HCT116 (cell line): ENCODE measurements around the gene PPP1R13L. TPM values are rescaled to one million over a fixed set of nuclear protein-coding genes. Genes with fewer than 3 reads are reported as not detected.

Experiments used
- ATAC-seq: fragments of 200-7000 bp; cut with Tn5 transposase; 2 replicates; pipeline ENCODE4 v1.9.1; 2020; ENCODE audit warnings: mild to moderate bottlenecking, moderate library complexity
- BruUV-seq: library from RNA; stranded (reverse); fragments of 400-500 nt; replicated peaks from 2 replicates; lab custom pipeline; 2021; lab: Mats Ljungman, UMichigan
- CTCF ChIA-PET: fragments of 300-600 bp; sonication (Branson Sonifier 250); formaldehyde crosslinking; loops from one replicate; lab custom pipeline; 2021; ENCODE audit warnings: antibody characterized with exemption; lab: Charles Lee
- POLR2A ChIA-PET: fragments of 300-600, 350-600 bp; sonication (Branson Sonifier 250); formaldehyde crosslinking; loops from one replicate; lab custom pipeline; 2021; ENCODE audit warnings: antibody characterized with exemption; lab: Charles Lee
- RAD21 ChIA-PET, 2 experiments: fragments of 300-600 bp; sonication (Branson Sonifier 250); formaldehyde crosslinking; loops; one replicate each; lab custom pipeline; 2023; ENCODE audit warnings: low total read pairs in 2 of 2; ENCODE audit not compliant: uncharacterized antibody in 2 of 2, unreplicated experiment in 2 of 2, low non-redundant PET in 1 of 2; lab: Charles Lee
- DNase-seq: peaks from one replicate; pipeline ENCODE4 v3.0.0-alpha.2; 2010; ENCODE audit warnings: low read depth, low spot score
- H2AFZ ChIP-seq: fragments of 200-600 bp; shearing (Covaris generic), sonication (generic); 2 replicates; pipeline ENCODE4 v1.6.1; 2017; ENCODE audit warnings: low read depth, mixed run types, mixed read lengths, antibody characterized with exemption, low read length; ENCODE audit not compliant: poor library complexity, severe bottlenecking
- H3K27ac ChIP-seq: 2 replicates; pipeline ENCODE4 v1.5.1; 2012; ENCODE audit warnings: low read depth, low read length
- H3K27me3 ChIP-seq: fragments of 200-600 bp; sonication (generic); 2 replicates; pipeline ENCODE4 v1.6.1; 2016; ENCODE audit warnings: mixed run types, low read length, mixed read lengths; ENCODE audit not compliant: insufficient read depth
- H3K36me3 ChIP-seq, 2 experiments: fragments of 200-500 bp in 1 of 2; fragments of 200-600 bp in 1 of 2; sonication (Bioruptor generic) in 1 of 2; sonication (generic) in 1 of 2; 2 replicates each; pipeline versions ENCODE4 v1.5.1 to v1.6.1; 2014 to 2016; ENCODE audit warnings: low read length in 2 of 2, inconsistent platforms in 1 of 2, mixed read lengths in 1 of 2, mixed run types in 1 of 2; ENCODE audit not compliant: insufficient read depth in 2 of 2, control insufficient read depth in 1 of 2
- H3K4me1 ChIP-seq, 2 experiments: fragments of 200-600 bp in 1 of 2; sonication (generic) in 1 of 2; 2 replicates each; pipeline versions ENCODE4 v1.5.1 to v1.6.1; 2012 to 2017; ENCODE audit warnings: low read length in 2 of 2, inconsistent platforms in 1 of 2, mild to moderate bottlenecking in 1 of 2, mixed read lengths in 1 of 2, mixed run types in 1 of 2, moderate library complexity in 1 of 2; ENCODE audit not compliant: insufficient read depth in 2 of 2, control insufficient read depth in 1 of 2
- H3K4me2 ChIP-seq: fragments of 200-600 bp; sonication (generic); 2 replicates; pipeline ENCODE4 v1.6.1; 2017; ENCODE audit warnings: mixed run types, low read length, mixed read lengths
- H3K4me3 ChIP-seq, 2 experiments: fragments of 200-600 bp in 1 of 2; sonication (generic) in 1 of 2; replicated peaks in 1 of 2; 2 replicates each; pipeline ENCODE4 v1.5.1; 2011 to 2016; ENCODE audit warnings: low read length in 2 of 2, control low read depth in 1 of 2, low read depth in 1 of 2, mild to moderate bottlenecking in 1 of 2, mixed read lengths in 1 of 2, mixed run types in 1 of 2
- H3K79me2 ChIP-seq: fragments of 200-600 bp; sonication (generic); 2 replicates; pipeline ENCODE4 v1.6.1; 2017; ENCODE audit warnings: mild to moderate bottlenecking, mixed run types, low read length, moderate library complexity, mixed read lengths; ENCODE audit not compliant: insufficient read depth
- H3K9ac ChIP-seq: fragments of 200-600 bp; sonication (generic); 2 replicates; pipeline ENCODE4 v1.6.1; 2016; ENCODE audit warnings: low read length, mixed read lengths
- H3K9me2 ChIP-seq: fragments of 200-600 bp; sonication (generic), shearing (Covaris generic); 2 replicates; pipeline ENCODE4 v1.6.1; 2017; ENCODE audit warnings: mixed run types, mild to moderate bottlenecking, moderate library complexity; ENCODE audit not compliant: insufficient read depth
- H3K9me3 ChIP-seq, 2 experiments: fragments of 200-500 bp in 1 of 2; fragments of 200-600 bp in 1 of 2; sonication (Bioruptor generic) in 1 of 2; sonication (generic) in 1 of 2; 2 replicates each; pipeline ENCODE4 v1.6.1; 2014 to 2017; ENCODE audit warnings: low read length in 2 of 2, mixed read lengths in 2 of 2, inconsistent platforms in 1 of 2, low read depth in 1 of 2, mild to moderate bottlenecking in 1 of 2, mixed run types in 1 of 2, moderate library complexity in 1 of 2; ENCODE audit not compliant: control insufficient read depth in 1 of 2, insufficient read depth in 1 of 2
- H4K20me1 ChIP-seq: fragments of 200-600 bp; sonication (generic), shearing (Covaris generic); 2 replicates; pipeline ENCODE4 v1.6.1; 2017; ENCODE audit warnings: mixed run types, mild to moderate bottlenecking, moderate library complexity; ENCODE audit not compliant: insufficient read depth
- ATF3 ChIP-seq: IDR thresholded peaks from 2 replicates; pipeline ENCODE4 v1.6.1; 2012
- CBX3 ChIP-seq: IDR thresholded peaks from 2 replicates; pipeline ENCODE4 v1.6.1; 2012; ENCODE audit warnings: low read depth
- CTCF ChIP-seq, 3 experiments: fragments of 200-600 bp in 1 of 3; sonication (generic) in 1 of 3; IDR thresholded peaks in 2 of 3; conservative IDR thresholded peaks in 1 of 3; 2 replicates each; pipeline ENCODE4 v1.5.1; 2012 to 2017; ENCODE audit warnings: low read depth in 2 of 3, low read length in 2 of 3, antibody characterized with exemption in 1 of 3, borderline replicate concordance in 1 of 3, control low read depth in 1 of 3, mild to moderate bottlenecking in 1 of 3, mixed read lengths in 1 of 3, mixed run types in 1 of 3, moderate library complexity in 1 of 3; ENCODE audit not compliant: insufficient read depth in 1 of 3
- EZH2 ChIP-seq: fragments of 200-600 bp; sonication (generic); IDR thresholded peaks from 2 replicates; pipeline ENCODE4 v1.6.1; 2017; ENCODE audit warnings: antibody characterized with exemption, mixed run types
- EZH2phosphoT487 ChIP-seq: fragments of 200-600 bp; IDR thresholded peaks from 2 replicates; pipeline ENCODE4 v1.6.1; 2018; ENCODE audit warnings: antibody characterized with exemption, borderline replicate concordance
- FOSL1 ChIP-seq: IDR thresholded peaks from 2 replicates; pipeline ENCODE4 v1.6.1; 2012; ENCODE audit warnings: low read depth
- MAX ChIP-seq: IDR thresholded peaks from 2 replicates; pipeline ENCODE4 v1.6.1; 2012
- RAD21 ChIP-seq: IDR thresholded peaks from 2 replicates; pipeline ENCODE4 v1.6.1; 2012; ENCODE audit warnings: low read depth, mild to moderate bottlenecking
- SRF ChIP-seq: IDR thresholded peaks from 2 replicates; pipeline ENCODE4 v1.6.1; 2012; ENCODE audit warnings: low read depth
- YY1 ChIP-seq: IDR thresholded peaks from 2 replicates; pipeline ENCODE4 v1.6.1; 2011; ENCODE audit warnings: low read length, low read depth, moderate library complexity, mild to moderate bottlenecking; ENCODE audit not compliant: insufficient replicate concordance; ENCODE audit errors: extremely low read depth
- intact Hi-C: fragments of 100-400 bp; cut with micrococcal nuclease; formaldehyde crosslinking; loops from 2 replicates; pipeline ENCODE4 v1.10.0; 2022
- total RNA-seq: library from RNA; stranded (reverse); gene quantifications from one replicate; pipeline ENCODE4 v1.2.1, GENCODE V29; 2021; ENCODE audit not compliant: unreplicated experiment

The PPP1R13L gene
- total RNA-seq, 1 experiment from 2014 or later: 89.1 TPM

GRCh38 chr19:45439569-45440258, 34.8 kb upstream of the PPP1R13L start:
- ChIA-PET POLR2A (interaction anchor here (0.9 to 3.1 kb wide), 10 partner anchors 9 to 202 kb away, joined by 4 to 23 read pairs (median 5); partner anchors contain the start of genes ERCC1 and FOSB), CTCF (interaction anchor here (0.5 to 6.9 kb wide), 24 partner anchors 9 to 1689 kb away, joined by 3 to 189 read pairs (median 7); partner anchors contain the start of genes BLOC1S3, ERCC1, FOSB and SIX5), RAD21 (interaction anchor here (0.5 to 2.5 kb wide), 7 partner anchors 27 to 202 kb away, joined by 4 to 40 read pairs (median 5); partner anchors contain the start of gene FOSB (in 1 of the 2))
- Histone ChIP-seq H3K27me3 (no peaks in the 10 kb centered on the region), H3K36me3 (no peaks in the 10 kb centered on the region), H3K79me2 (no peaks in the 10 kb centered on the region), H3K4me3 (peak overlapping the region; percentile 34 to 63), H4K20me1 (no peaks in the 10 kb centered on the region), H3K27ac (peak overlapping the region; percentile 81), H3K9me2 (no peaks in the 10 kb centered on the region), H3K9me3 (no peaks in the 10 kb centered on the region), H3K4me1 (peaks cover 23 to 44% of the 10 kb centered on the region in 2 experiments), H2AFZ (peak overlapping the region; percentile 78), H3K9ac (peak overlapping the region; percentile 72), H3K4me2 (peak overlapping the region; percentile 86)
- no TSS peak for BruUV-seq
- intact Hi-C loops: loop anchor here (1.0 kb wide), 1 partner anchor 39 kb away; no protein-coding TSS in a partner anchor
- no peak for TF ChIP-seq EZH2
- TF ChIP-seq FOSL1: no peak
- peak; percentile 74 for TF ChIP-seq YY1
- TF ChIP-seq CTCF (IDR thresholded peaks at IDR 0.05 in 2 of 3, conservative IDR thresholded peaks at IDR 0.05 in 1 of 3; ENCODE audit: borderline replicate concordance in 1 of 3, insufficient read depth in 1 of 3, low read depth in 2 of 3, low read length in 2 of 3): peak; percentile 88 to 98 (median 96)
- 0 out of 2 replicates have a peak, but pooled peaks have one; percentile 18 for TF ChIP-seq CBX3
- no peak for TF ChIP-seq ATF3
- TF ChIP-seq RAD21: peak; percentile 87
- peak; percentile 94 for TF ChIP-seq SRF
- 0 out of 2 replicates have a peak, but pooled peaks have one; percentile 32 for TF ChIP-seq MAX
- TF ChIP-seq EZH2phosphoT487: no peak
- DNase-seq (no peak), ATAC-seq (peak; percentile 48)
